Measurements from ENCODE around the gene DGKH.

DNA sequence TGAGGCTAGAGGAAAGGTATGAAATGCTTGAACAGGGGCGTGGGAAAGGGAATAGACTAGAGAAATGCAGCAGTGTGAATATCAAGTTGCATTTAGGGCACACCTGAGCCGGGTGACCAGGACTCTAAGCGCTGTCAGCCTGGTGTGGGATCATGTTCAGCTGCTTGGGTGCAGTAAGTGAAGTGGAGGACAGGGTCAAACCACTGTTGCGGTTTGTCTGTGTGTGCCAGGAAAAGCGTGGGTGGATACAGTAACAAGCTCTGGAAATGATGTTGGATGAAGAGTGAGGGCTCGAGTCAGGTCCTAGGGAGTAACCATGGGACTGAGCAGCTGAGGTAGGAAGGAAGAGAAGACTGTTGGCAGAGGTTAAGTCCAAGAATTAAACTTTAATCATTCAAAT lies 15.8 kb downstream of the DGKH start:
- TF ChIP-seq ZEB2 (IDR thresholded peaks at IDR 0.05), result no peak
- TF ChIP-seq POLR2AphosphoS5 (IDR thresholded peaks at IDR 0.05; ENCODE audit: control insufficient read depth, insufficient read depth, low read depth, low read length), result no peak
- no peak for TF ChIP-seq CHD4 (IDR thresholded peaks at IDR 0.05; ENCODE audit: insufficient read depth, insufficient replicate concordance, low read depth, low read length, poor library complexity, severe bottlenecking)
- no peak for TF ChIP-seq FUS (optimal IDR thresholded peaks at IDR 0.05; ENCODE audit: low read depth, low read length)
- no peak for TF ChIP-seq CHD2 (IDR thresholded peaks at IDR 0.05; ENCODE audit: low read depth, low read length)
- TF ChIP-seq, protein P1, sequence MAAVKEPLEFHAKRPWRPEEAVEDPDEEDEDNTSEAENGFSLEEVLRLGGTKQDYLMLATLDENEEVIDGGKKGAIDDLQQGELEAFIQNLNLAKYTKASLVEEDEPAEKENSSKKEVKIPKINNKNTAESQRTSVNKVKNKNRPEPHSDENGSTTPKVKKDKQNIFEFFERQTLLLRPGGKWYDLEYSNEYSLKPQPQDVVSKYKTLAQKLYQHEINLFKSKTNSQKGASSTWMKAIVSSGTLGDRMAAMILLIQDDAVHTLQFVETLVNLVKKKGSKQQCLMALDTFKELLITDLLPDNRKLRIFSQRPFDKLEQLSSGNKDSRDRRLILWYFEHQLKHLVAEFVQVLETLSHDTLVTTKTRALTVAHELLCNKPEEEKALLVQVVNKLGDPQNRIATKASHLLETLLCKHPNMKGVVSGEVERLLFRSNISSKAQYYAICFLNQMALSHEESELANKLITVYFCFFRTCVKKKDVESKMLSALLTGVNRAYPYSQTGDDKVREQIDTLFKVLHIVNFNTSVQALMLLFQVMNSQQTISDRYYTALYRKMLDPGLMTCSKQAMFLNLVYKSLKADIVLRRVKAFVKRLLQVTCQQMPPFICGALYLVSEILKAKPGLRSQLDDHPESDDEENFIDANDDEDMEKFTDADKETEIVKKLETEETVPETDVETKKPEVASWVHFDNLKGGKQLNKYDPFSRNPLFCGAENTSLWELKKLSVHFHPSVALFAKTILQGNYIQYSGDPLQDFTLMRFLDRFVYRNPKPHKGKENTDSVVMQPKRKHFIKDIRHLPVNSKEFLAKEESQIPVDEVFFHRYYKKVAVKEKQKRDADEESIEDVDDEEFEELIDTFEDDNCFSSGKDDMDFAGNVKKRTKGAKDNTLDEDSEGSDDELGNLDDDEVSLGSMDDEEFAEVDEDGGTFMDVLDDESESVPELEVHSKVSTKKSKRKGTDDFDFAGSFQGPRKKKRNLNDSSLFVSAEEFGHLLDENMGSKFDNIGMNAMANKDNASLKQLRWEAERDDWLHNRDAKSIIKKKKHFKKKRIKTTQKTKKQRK (IDR thresholded peaks at IDR 0.05; ENCODE audit: borderline replicate concordance, low read depth, low read length), result no peak
- TF ChIP-seq JUN (IDR thresholded peaks at IDR 0.05; ENCODE audit: borderline replicate concordance, low read depth, low read length), result no peak
- TF ChIP-seq JUN (CRISPR knock-in tag; IDR thresholded peaks at IDR 0.05; ENCODE audit: borderline replicate concordance), result no peak
- TF ChIP-seq PML (IDR thresholded peaks at IDR 0.05; ENCODE audit: low read length), result no peak
- TF ChIP-seq POLR2A (conservative IDR thresholded peaks at IDR 0.05), result no peak
- TF ChIP-seq, protein P2, sequence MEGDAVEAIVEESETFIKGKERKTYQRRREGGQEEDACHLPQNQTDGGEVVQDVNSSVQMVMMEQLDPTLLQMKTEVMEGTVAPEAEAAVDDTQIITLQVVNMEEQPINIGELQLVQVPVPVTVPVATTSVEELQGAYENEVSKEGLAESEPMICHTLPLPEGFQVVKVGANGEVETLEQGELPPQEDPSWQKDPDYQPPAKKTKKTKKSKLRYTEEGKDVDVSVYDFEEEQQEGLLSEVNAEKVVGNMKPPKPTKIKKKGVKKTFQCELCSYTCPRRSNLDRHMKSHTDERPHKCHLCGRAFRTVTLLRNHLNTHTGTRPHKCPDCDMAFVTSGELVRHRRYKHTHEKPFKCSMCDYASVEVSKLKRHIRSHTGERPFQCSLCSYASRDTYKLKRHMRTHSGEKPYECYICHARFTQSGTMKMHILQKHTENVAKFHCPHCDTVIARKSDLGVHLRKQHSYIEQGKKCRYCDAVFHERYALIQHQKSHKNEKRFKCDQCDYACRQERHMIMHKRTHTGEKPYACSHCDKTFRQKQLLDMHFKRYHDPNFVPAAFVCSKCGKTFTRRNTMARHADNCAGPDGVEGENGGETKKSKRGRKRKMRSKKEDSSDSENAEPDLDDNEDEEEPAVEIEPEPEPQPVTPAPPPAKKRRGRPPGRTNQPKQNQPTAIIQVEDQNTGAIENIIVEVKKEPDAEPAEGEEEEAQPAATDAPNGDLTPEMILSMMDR (IDR thresholded peaks at IDR 0.05 in 2 of 3, conservative IDR thresholded peaks at IDR 0.05 in 1 of 3; ENCODE audit: insufficient read depth in 2 of 3, low read depth in 1 of 3, low read length in 3 of 3), result no peak
- no peak for TF ChIP-seq SIN3B (IDR thresholded peaks at IDR 0.05; ENCODE audit: low read depth)
- TF ChIP-seq ZNF24 (IDR thresholded peaks at IDR 0.05), result no peak
- no peak for TF ChIP-seq ZNF696 (CRISPR knock-in tag; conservative IDR thresholded peaks at IDR 0.05)

All from K562 (cell line).